Thyroid gland (tissue), 4 donors: ENCODE measurements around the gene OLA1. TPM values are rescaled to one million over a fixed set of nuclear protein-coding genes. Genes with fewer than 3 reads are reported as not detected.
"Not testable (repeated sequence)": the region's sequence is repeated elsewhere in the genome, so short reads cannot be mapped to it uniquely, and the experiment has no call there.

Experiments used
- DNase-seq, 2 donors: peaks; one replicate each; pipeline ENCODE4 v3.0.0-alpha.2; 2019
- H3K27ac ChIP-seq, 3 donors: fragments of 200-600 bp; sonication (generic); 1 replicate in 2 of 3; 2 replicates in 1 of 3; pipeline ENCODE4 v1.5.1; 2016 to 2019; ENCODE audit warnings: mild to moderate bottlenecking in 1 of 3, moderate library complexity in 1 of 3
- H3K27me3 ChIP-seq: fragments of 200-600 bp; sonication (generic); one replicate; pipeline ENCODE4 v1.5.1; 2019
- H3K36me3 ChIP-seq, 2 donors: fragments of 200-600 bp; sonication (generic); one replicate each; pipeline ENCODE4 v1.5.1; 2016 to 2019
- H3K4me1 ChIP-seq, 2 donors: fragments of 200-600 bp; sonication (generic); one replicate each; pipeline ENCODE4 v1.5.1; 2017 to 2019
- H3K4me3 ChIP-seq, 3 donors: fragments of 200-600 bp; sonication (generic); replicated peaks in 1 of 3; 1 replicate in 2 of 3; 2 replicates in 1 of 3; pipeline ENCODE4 v1.5.1; 2016; ENCODE audit warnings: mild to moderate bottlenecking in 1 of 3
- H3K9me3 ChIP-seq: fragments of 200-600 bp; sonication (generic); one replicate; pipeline ENCODE4 v1.5.1; 2017
- POLR2A ChIP-seq, 2 donors: fragments of 450-650 bp; IDR thresholded peaks; one replicate each; pipeline ENCODE4 v1.6.1; 2017; ENCODE audit warnings: antibody characterized with exemption in 2 of 2, mild to moderate bottlenecking in 2 of 2, moderate library complexity in 1 of 2
- WGBS, 2 donors: methylation state at CpG; one replicate each; pipeline ENCODE4 v1.1.5; 2017; 5-methylcytosine and 5-hydroxymethylcytosine counted together
- intact Hi-C: fragments of 100-400 bp; cut with DNase I; formaldehyde crosslinking; loops from one replicate; pipeline ENCODE4 v1.15.1; 2023
- total RNA-seq, 4 donors: library from RNA; depleted of rRNA; stranded (reverse); fragments of >200 nt; gene quantifications; one replicate each; pipeline ENCODE4 v1.2.3, GENCODE V29; 2016
- TF ChIP-seq, protein P1 (sequence below), 6 experiments: fragments of 200-600 bp in 3 of 6; fragments of 450-650 bp in 3 of 6; sonication (generic) in 3 of 6; IDR thresholded peaks; one replicate each; pipeline ENCODE4 v1.5.1; 2016 to 2019; ENCODE audit warnings: antibody characterized with exemption in 6 of 6, mild to moderate bottlenecking in 2 of 6, inconsistent platforms in 1 of 6, moderate library complexity in 1 of 6

The OLA1 gene
- total RNA-seq, 4 donors from 2014 or later = 51.8 to 68.5 (median 53.5) TPM

DNA sequence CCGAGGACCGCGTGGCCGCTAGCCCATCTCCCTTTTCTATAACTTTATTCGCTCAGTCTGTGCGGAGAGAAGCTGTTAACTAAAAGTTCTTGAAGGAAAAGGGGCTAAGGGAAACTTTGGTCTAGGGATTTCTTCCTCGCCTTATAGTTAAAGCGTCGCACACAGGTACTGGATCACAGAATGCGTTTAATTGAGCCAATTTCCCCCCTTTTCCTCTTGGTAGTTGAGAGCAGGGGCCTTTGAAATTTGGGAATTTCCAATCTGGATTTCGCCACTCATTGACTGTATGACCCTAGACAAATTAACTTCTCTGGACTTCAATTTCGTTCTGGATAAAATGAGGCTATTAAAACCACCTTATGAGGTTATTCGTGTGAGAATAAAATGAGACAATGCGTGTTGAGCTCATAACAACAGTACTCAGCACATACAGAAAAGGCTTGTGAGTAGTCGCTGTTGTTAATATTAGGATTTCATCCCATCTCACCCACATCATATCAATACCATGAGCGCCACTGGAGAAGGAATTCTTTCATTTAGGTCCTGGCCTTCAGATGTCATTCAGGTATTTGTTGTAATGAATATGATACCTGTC, 763 bp upstream of the OLA1 start:
- intact Hi-C loops = no loop called here
- DNase-seq = no peak

DNA sequence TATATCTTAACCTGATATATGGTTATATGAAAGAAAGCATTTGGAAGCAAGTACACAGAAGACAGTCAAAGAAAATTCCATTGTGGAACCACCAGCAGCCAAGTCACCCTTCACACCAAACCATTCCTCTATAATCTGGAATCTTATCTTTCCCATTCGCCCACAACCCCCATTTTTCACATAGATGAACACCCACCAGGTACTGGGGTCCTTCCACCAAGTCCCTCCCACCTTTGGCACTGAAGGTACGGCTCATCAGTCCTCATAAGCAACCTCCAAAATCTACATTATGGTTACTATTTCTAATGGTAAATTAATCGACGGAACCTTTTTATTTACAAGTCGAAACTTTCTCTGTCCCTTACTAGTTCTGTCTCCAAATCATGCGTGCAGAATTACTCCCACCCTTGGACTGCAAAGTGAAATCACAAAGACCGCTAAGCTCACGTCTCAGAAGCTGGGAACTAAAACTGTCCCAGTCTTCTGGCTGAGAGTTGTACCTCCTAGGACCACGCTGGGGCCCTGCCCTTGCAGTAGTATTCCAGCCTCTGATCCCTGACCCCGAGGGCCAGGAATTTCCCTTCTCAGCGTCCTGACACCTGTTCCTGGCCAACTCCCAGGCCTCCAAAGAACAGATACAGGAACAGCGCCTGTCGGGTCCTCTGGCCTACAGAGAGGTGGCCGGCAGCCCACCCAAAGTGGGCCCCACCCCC, 702 bp downstream of the OLA1 start:
- H3K27ac ChIP-seq = peak overlapping the region in 2 of 3 donors; percentile 65 to 66
- peak in 1 of 2 donors; percentile 40 for DNase-seq
- no peaks in the 10 kb centered on the region for H3K9me3 ChIP-seq
- intact Hi-C loops = no loop called here
- TF ChIP-seq POLR2A (IDR thresholded peaks at IDR 0.05) = no peak
- TF ChIP-seq, protein P1, sequence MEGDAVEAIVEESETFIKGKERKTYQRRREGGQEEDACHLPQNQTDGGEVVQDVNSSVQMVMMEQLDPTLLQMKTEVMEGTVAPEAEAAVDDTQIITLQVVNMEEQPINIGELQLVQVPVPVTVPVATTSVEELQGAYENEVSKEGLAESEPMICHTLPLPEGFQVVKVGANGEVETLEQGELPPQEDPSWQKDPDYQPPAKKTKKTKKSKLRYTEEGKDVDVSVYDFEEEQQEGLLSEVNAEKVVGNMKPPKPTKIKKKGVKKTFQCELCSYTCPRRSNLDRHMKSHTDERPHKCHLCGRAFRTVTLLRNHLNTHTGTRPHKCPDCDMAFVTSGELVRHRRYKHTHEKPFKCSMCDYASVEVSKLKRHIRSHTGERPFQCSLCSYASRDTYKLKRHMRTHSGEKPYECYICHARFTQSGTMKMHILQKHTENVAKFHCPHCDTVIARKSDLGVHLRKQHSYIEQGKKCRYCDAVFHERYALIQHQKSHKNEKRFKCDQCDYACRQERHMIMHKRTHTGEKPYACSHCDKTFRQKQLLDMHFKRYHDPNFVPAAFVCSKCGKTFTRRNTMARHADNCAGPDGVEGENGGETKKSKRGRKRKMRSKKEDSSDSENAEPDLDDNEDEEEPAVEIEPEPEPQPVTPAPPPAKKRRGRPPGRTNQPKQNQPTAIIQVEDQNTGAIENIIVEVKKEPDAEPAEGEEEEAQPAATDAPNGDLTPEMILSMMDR (IDR thresholded peaks at IDR 0.05) = no peak
- no peaks in the 10 kb centered on the region for H3K27me3 ChIP-seq
- peak overlapping the region; percentile 71 to 88 (median 76) for H3K4me3 ChIP-seq
- H3K4me1 ChIP-seq = peaks cover 10 to 11% of the 10 kb centered on the region in 2 donors
- no peaks in the 10 kb centered on the region for H3K36me3 ChIP-seq
- 17 to 27% methylated on average over 9 to 12 of the region's 14 CpGs for WGBS, 2 donors

More for the DNA sequence above, 763 bp upstream of the OLA1 start:
- H3K27ac ChIP-seq = peak overlapping the region in 2 of 3 donors; percentile 66 to 68
- no peaks in the 10 kb centered on the region for H3K27me3 ChIP-seq
- no peaks in the 10 kb centered on the region for H3K9me3 ChIP-seq
- H3K36me3 ChIP-seq = no peaks in the 10 kb centered on the region
- peaks cover 10 to 11% of the 10 kb centered on the region in 2 donors for H3K4me1 ChIP-seq
- WGBS, 2 donors = 58 to 59% methylated on average over 15 to 16 of the region's 16 CpGs
- peak overlapping the region in 2 of 3 donors; percentile 23 to 71 for H3K4me3 ChIP-seq
- TF ChIP-seq POLR2A (IDR thresholded peaks at IDR 0.05) = no peak
- TF ChIP-seq, protein P1 (IDR thresholded peaks at IDR 0.05) = no peak

DNA sequence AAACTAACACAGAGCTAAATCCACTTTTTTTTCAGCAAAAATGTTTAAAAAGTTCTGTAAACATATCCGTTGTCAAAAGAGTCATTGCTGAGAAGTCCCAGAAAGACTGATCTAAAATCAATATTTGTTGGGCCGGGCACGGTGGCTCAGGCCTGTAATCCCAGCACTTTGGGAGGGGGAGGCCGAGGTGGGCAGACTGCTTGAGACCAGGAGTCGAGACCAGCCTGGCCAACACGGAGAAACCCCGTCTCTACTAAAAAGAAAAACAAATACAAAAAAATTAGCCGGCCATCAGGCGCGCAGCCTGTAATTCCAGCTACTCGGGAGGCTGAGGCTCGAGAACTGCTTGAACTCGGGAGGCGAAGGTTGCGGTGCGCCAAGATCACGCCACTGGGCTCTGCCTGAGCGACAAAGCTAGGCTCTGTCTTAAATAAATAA, 1.4 kb downstream of the OLA1 start:
- H3K27ac ChIP-seq = no peak overlapping the region
- H3K9me3 ChIP-seq = no peaks in the 10 kb centered on the region
- no peak overlapping the region for H3K4me3 ChIP-seq
- TF ChIP-seq, protein P1 (IDR thresholded peaks at IDR 0.05) = no peak
- TF ChIP-seq POLR2A (IDR thresholded peaks at IDR 0.05) = no peak
- no peak for DNase-seq
- 84% methylated on average over 18 of the region's 18 CpGs for WGBS, 2 donors
- no peaks in the 10 kb centered on the region for H3K36me3 ChIP-seq
- H3K4me1 ChIP-seq = peaks cover 10 to 11% of the 10 kb centered on the region in 2 donors
- no peaks in the 10 kb centered on the region for H3K27me3 ChIP-seq
- intact Hi-C loops = no loop called here

DNA sequence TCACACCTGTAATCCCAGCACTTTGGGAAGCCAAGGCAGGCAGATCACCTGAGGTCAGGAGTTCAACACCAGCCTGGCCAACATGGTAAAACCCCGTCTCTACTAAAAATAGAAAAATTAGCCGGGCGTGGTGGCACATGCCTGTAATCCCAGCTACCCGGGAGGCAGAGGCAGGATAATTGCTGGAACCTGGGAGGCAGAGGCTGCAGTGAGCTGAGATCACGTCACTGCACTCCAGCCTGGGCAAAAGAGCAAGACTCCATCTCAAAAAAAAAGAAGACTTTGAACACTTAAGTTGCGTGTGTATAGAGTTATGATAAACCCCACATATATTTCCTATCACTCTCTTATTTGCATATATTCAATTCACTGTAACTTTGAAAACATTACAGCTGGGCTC, 2.7 kb downstream of the OLA1 start:
- WGBS, 2 donors = 92 to 95% methylated on average over 6 of the region's 6 CpGs
- H3K27me3 ChIP-seq, H3K27ac ChIP-seq, H3K4me3 ChIP-seq, H3K9me3 ChIP-seq, H3K36me3 ChIP-seq, intact Hi-C loops, DNase-seq: not testable (repeated sequence)
- H3K4me1 ChIP-seq = peaks cover 10 to 11% of the 10 kb centered on the region in 2 donors

DNA sequence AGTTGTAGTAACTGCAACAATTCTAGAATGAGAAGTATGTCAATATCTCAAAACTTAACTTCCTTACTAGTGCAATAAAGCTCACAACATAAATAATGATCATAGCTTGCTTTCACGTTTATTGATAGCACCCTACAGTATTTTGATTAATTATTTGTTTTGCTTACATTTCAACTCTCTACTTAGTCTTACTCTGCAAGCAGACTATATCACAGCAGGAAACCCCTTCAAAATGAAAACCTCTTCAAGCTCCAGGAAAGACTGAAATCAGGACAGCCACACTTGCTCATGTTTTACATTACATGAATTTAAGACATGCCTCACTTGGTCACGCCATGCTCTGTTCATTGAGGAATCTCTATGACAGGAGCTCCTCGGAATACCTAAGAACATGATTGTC, 3.3 kb downstream of the OLA1 start:
- no peak for DNase-seq
- Histone ChIP-seq H3K4me3 (no peak overlapping the region), H3K36me3 (no peaks in the 10 kb centered on the region), H3K27ac (no peak overlapping the region), H3K9me3 (no peaks in the 10 kb centered on the region), H3K27me3 (no peaks in the 10 kb centered on the region), H3K4me1 (peaks cover 10 to 11% of the 10 kb centered on the region in 2 donors)
- intact Hi-C loops = no loop called here
- TF ChIP-seq, protein P1 (IDR thresholded peaks at IDR 0.05) = no peak
- WGBS, 2 donors = 94 to 97% methylated on average over 3 of the region's 3 CpGs
